Stimulated activated CD8-positive, alpha-beta memory T cell treated with anti-CD3 and anti-CD28 coated beads, Interleukin-12 subunit alpha, Interleukin-12 subunit beta, amount 100 ng/mL, for 24 hours (primary cell): Measurements from ENCODE around the gene TSSK2.
A peak's percentile ranks its signal among the peaks of the same experiment; 100 is the strongest.

Experiments
- DNase-seq: peaks from one replicate; pipeline ENCODE4 v3.0.0-alpha.2; 2020; ENCODE audit errors: extremely low read depth

Gene TSSK2

GRCh38 chr22:19169002-19169946 lies 38.2 kb downstream of the TSSK2 start:
- no peak for DNase-seq

- DNase-seq: no peak
Measured at GRCh38 chr22:19169947-19170318, 38.8 kb downstream of the TSSK2 start.

GRCh38 chr22:19172213-19173046 lies 41.3 kb downstream of the TSSK2 start:
- no peak for DNase-seq

GRCh38 chr22:19173047-19174035 lies 42.2 kb downstream of the TSSK2 start:
- no peak for DNase-seq

- no peak for DNase-seq
Measured at GRCh38 chr22:19174106-19175025, 43.3 kb downstream of the TSSK2 start.

GRCh38 chr22:19175026-19175601 lies 44.0 kb downstream of the TSSK2 start:
- no peak for DNase-seq

- no peak for DNase-seq
Measured at GRCh38 chr22:19175602-19176174, 44.6 kb downstream of the TSSK2 start.

- DNase-seq: no peak
Measured at GRCh38 chr22:19176175-19176643, 45.1 kb downstream of the TSSK2 start.

GRCh38 chr22:19176732-19177131 lies 45.6 kb downstream of the TSSK2 start:
- DNase-seq: no peak

- DNase-seq: no peak
Measured at GRCh38 chr22:19177164-19178064, 46.3 kb downstream of the TSSK2 start.

- DNase-seq: no peak
Measured at GRCh38 chr22:19178065-19178656, 47.1 kb downstream of the TSSK2 start.

- peak; percentile 68 for DNase-seq
Measured at GRCh38 chr22:19178657-19179496, 47.8 kb downstream of the TSSK2 start, which contains the start of gene SLC25A1. SLC25A1 (minus strand) TSS chr22:19178736; CDS start chr22:19178673, 63 bp downstream.

- DNase-seq: no peak
Measured at GRCh38 chr22:19179497-19180048, 48.5 kb downstream of the TSSK2 start.

- DNase-seq: no peak
Measured at GRCh38 chr22:19180234-19180633, 49.1 kb downstream of the TSSK2 start.

- DNase-seq: no peak
Measured at GRCh38 chr22:19180740-19181410, 49.8 kb downstream of the TSSK2 start.
